OCI-LY7 (cell line): ENCODE data around the gene ZBTB44. TPM values are rescaled to one million over a fixed set of nuclear protein-coding genes. Genes with fewer than 3 reads are reported as not detected.

Experiments
- BruUV-seq: library from RNA; stranded (reverse); fragments of 400-500 nt; replicated peaks from 2 replicates; lab custom pipeline; 2021; lab: Mats Ljungman, UMichigan
- CTCF ChIA-PET: fragments of 300-600 bp; sonication (Branson Sonifier 250); formaldehyde crosslinking; loops from one replicate; lab custom pipeline; 2022; ENCODE audit warnings: antibody characterized with exemption; ENCODE audit not compliant: unreplicated experiment; lab: Charles Lee
- POLR2A ChIA-PET: fragments of 300-600 bp; sonication (Branson Sonifier 250); formaldehyde crosslinking; loops from one replicate; lab custom pipeline; 2022; ENCODE audit warnings: antibody characterized with exemption; lab: Charles Lee
- DNase-seq: peaks from one replicate; pipeline ENCODE4 v3.0.0-alpha.2; 2015; ENCODE audit warnings: low spot score
- H2AFZ ChIP-seq: fragments of 200-600 bp; sonication (generic), shearing (Covaris generic); 2 replicates; pipeline ENCODE4 v1.6.1; 2014; ENCODE audit warnings: mild to moderate bottlenecking, antibody characterized with exemption, low read length, moderate library complexity
- H3K27ac ChIP-seq: fragments of 200-600 bp; sonication (generic); 2 replicates; pipeline ENCODE4 v1.5.1; 2014; ENCODE audit warnings: mixed run types, low read depth, mild to moderate bottlenecking, moderate library complexity, low read length, inconsistent platforms; ENCODE audit not compliant: poor library complexity, severe bottlenecking
- H3K36me3 ChIP-seq: fragments of 200-600 bp; sonication (generic); 2 replicates; pipeline ENCODE4 v1.6.1; 2014; ENCODE audit warnings: mild to moderate bottlenecking, antibody characterized with exemption, low read length, moderate library complexity, mixed read lengths; ENCODE audit not compliant: insufficient read depth
- H3K4me1 ChIP-seq: fragments of 200-600 bp; sonication (generic); 2 replicates; pipeline ENCODE4 v1.5.1; 2014; ENCODE audit warnings: mild to moderate bottlenecking, low read length; ENCODE audit not compliant: insufficient read depth, poor library complexity, severe bottlenecking
- H3K4me2 ChIP-seq: fragments of 200-600 bp; sonication (generic); 2 replicates; pipeline ENCODE4 v1.6.1; 2014; ENCODE audit warnings: mild to moderate bottlenecking, low read length
- H3K4me3 ChIP-seq: fragments of 200-600 bp; sonication (generic); 2 replicates; pipeline ENCODE4 v1.5.1; 2014; ENCODE audit warnings: mild to moderate bottlenecking, low read depth, low read length; ENCODE audit not compliant: poor library complexity, severe bottlenecking
- H3K79me2 ChIP-seq: fragments of 200-600 bp; sonication (generic); 2 replicates; pipeline ENCODE4 v1.6.1; 2016; ENCODE audit warnings: low read depth, mild to moderate bottlenecking, low read length, moderate library complexity, mixed read lengths; ENCODE audit not compliant: insufficient read depth
- H3K9me2 ChIP-seq: fragments of 200-600 bp; sonication (generic); 2 replicates; pipeline ENCODE4 v1.6.1; 2016; ENCODE audit warnings: mild to moderate bottlenecking, low read length, mixed read lengths; ENCODE audit not compliant: insufficient read depth
- H3K9me3 ChIP-seq: fragments of 200-600 bp; sonication (generic); 2 replicates; pipeline ENCODE4 v1.6.1; 2014; ENCODE audit warnings: mild to moderate bottlenecking, mixed run types, low read length, mixed read lengths
- H4K20me1 ChIP-seq: fragments of 200-600 bp; sonication (generic); 2 replicates; pipeline ENCODE4 v1.6.1; 2014; ENCODE audit warnings: mild to moderate bottlenecking, antibody characterized with exemption, low read length, moderate library complexity, mixed read lengths; ENCODE audit not compliant: insufficient read depth
- CTCF ChIP-seq: fragments of 200-600 bp; sonication (generic); conservative IDR thresholded peaks from 2 replicates; pipeline ENCODE4 v1.5.1; 2014; ENCODE audit warnings: mild to moderate bottlenecking, antibody characterized with exemption, low read length, moderate library complexity, mixed read lengths
- EZH2phosphoT487 ChIP-seq: fragments of 200-600 bp; sonication (generic); IDR thresholded peaks from 2 replicates; pipeline ENCODE4 v1.6.1; 2018; ENCODE audit warnings: low read depth, borderline replicate concordance, mild to moderate bottlenecking, mixed run types, antibody characterized with exemption, low read length, moderate library complexity, mixed read lengths
- intact Hi-C: fragments of 100-400 bp; cut with micrococcal nuclease; formaldehyde crosslinking; loops from one replicate; pipeline ENCODE4 v1.10.0; 2022; ENCODE audit not compliant: unreplicated experiment
- total RNA-seq, 2 experiments: library from RNA; depleted of rRNA in 1 of 2; stranded (reverse); fragments of >200 nt in 1 of 2; shearing (Covaris generic) in 1 of 2; gene quantifications; 2 replicates each; pipeline ENCODE4 v1.2.3, GENCODE V29; 2014 to 2022

The ZBTB44 gene
- total RNA-seq, 2 experiments from 2014 or later: 57.4 to 60.2 TPM

DNA sequence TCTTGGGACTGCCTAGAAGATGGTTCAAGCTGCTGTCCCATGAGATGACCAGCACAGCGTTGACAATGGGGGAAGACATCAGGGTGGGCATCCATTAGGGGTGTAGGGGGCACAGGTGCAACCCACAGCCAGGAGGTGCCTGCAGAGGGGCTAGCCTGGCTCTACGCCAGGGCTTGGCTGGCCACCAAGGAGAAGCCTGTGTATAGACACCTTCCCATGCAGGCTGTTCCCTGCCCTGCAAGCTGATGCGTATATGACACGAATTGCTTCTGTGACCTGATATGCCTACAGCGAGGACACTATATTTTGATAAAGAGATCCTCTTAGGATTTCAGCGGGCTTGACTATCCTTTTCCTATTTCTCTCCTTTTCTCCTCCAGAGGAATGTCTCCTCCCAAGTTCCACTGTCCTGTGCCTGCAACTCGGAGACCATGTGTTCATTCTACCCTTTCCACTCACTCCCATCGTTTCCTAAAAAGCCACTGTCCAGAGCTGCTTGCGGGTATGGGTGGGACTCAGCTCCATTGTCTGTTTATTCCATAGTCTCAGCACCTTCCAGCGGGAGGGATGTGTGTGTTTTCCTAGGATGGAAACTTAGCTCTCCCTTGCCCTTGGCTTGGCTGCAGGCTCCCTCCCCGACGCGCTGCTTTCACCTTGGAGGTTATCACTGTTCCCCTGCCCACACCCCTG, 99.0 kb downstream of the ZBTB44 start:
- no TSS peak for BruUV-seq
- intact Hi-C loops: no loop called here
- ChIA-PET CTCF (no interaction called here), POLR2A (interaction anchor here (0.6 to 0.8 kb wide), 2 partner anchors 123 to 164 kb away, joined by 3 read pairs; no protein-coding TSS in a partner anchor)
- H3K79me2 ChIP-seq: no peaks in the 10 kb centered on the region
- H2AFZ ChIP-seq: no peak overlapping the region
- no peak overlapping the region for H3K4me3 ChIP-seq
- H3K9me2 ChIP-seq: no peaks in the 10 kb centered on the region
- H3K27ac ChIP-seq: no peak overlapping the region
- H3K9me3 ChIP-seq: no peaks in the 10 kb centered on the region
- H3K4me1 ChIP-seq: peaks cover 9% of the 10 kb centered on the region
- TF ChIP-seq CTCF (no peak), EZH2phosphoT487 (no peak)
- H3K36me3 ChIP-seq: peaks cover 34% of the 10 kb centered on the region; the same call in 1 of the 2 replicates
- no peaks in the 10 kb centered on the region for H4K20me1 ChIP-seq
- H3K4me2 ChIP-seq: no peak overlapping the region
- no peak for DNase-seq

DNA sequence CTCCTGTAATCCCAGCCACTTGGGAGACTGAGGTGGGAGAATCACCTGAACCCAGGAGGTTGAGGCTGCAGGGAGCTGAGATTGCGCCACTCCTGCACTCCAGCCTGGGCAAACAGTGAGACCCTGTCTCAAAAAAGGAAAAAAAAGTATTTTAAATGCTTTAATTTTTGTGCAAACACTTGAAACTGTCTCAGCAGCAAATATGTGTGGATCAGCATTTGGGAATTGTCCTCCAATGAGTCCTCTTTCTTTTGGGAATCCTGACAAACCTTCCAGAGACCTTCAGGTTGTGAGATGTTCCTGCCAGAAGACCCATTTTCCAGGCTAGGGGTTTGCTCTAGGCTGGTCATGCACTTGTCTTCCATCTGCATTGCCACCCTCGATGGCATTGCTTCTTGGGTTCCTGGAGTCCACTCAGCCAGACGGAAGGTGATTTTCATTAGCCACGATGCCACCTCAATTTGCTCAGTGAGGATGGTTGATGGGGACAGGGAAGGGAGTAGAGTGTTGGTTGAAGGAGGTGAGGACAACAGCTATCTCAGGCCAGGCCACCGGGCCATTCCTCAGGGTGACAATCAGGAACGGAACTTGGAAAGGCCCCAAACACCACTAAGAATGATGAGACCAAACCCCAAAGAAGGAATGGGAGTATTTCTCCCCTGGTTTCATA, 99.7 kb downstream of the ZBTB44 start:
- Histone ChIP-seq H4K20me1 (no peaks in the 10 kb centered on the region), H3K4me2 (no peak overlapping the region), H3K9me3 (no peaks in the 10 kb centered on the region), H3K4me1 (peaks cover 9% of the 10 kb centered on the region), H3K36me3 (peaks cover 40% of the 10 kb centered on the region; the same call in 1 of the 2 replicates), H3K27ac (no peak overlapping the region), H2AFZ (no peak overlapping the region), H3K4me3 (no peak overlapping the region), H3K79me2 (no peaks in the 10 kb centered on the region), H3K9me2 (no peaks in the 10 kb centered on the region)
- CTCF ChIA-PET: no interaction called here
- no peak for TF ChIP-seq EZH2phosphoT487
- TF ChIP-seq CTCF: no peak
- DNase-seq: no peak
- no TSS peak for BruUV-seq
- POLR2A ChIA-PET: interaction anchor here (0.6 kb wide), 1 partner anchor 123 kb away, joined by 3 read pairs; no protein-coding TSS in a partner anchor
- intact Hi-C loops: loop anchor here (5.0 kb wide), 1 partner anchor 97 kb away; the partner anchor contains the start of gene ZBTB44

DNA sequence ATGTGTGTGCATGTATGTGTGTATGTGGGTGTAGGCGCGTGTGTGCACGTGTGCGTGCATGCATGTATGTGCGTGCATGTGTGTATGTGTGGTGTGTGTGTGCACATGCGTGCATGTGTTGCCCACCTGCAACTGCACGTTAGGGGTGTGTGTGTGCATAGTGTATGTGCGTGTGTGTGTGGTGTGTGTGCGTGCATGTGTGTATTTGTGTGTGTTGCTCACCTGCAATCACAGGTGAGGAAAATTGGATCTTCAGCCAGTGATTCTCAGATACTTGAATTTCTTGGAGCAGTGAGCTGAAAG, 100.8 kb downstream of the ZBTB44 start:
- peaks cover 51% of the 10 kb centered on the region for H3K36me3 ChIP-seq
- no peak for DNase-seq
- CTCF ChIA-PET: no interaction called here
- H3K9me3 ChIP-seq: no peaks in the 10 kb centered on the region
- no peak overlapping the region for H3K4me3 ChIP-seq
- BruUV-seq: no TSS peak
- no peak overlapping the region for H2AFZ ChIP-seq
- intact Hi-C loops: loop anchor here (1.0 to 5.0 kb wide), 5 partner anchors 98 to 649 kb away; partner anchors contain the start of gene ZBTB44
- peaks cover 9% of the 10 kb centered on the region for H3K4me1 ChIP-seq
- no peak overlapping the region for H3K27ac ChIP-seq
- H3K79me2 ChIP-seq: no peaks in the 10 kb centered on the region
- no peaks in the 10 kb centered on the region for H3K9me2 ChIP-seq
- TF ChIP-seq EZH2phosphoT487 (no peak), CTCF (no peak)
- no peaks in the 10 kb centered on the region for H4K20me1 ChIP-seq
- POLR2A ChIA-PET: no interaction called here
- no peak overlapping the region for H3K4me2 ChIP-seq
